ENCODE measurements around the gene HMCES.

GRCh38 chr3:129321887-129322286 lies 43.2 kb downstream of the HMCES start:
- TF ChIP-seq CTCF (IDR thresholded peaks at IDR 0.05) (no peak), EZH2 (IDR thresholded peaks at IDR 0.05; ENCODE audit: borderline replicate concordance, insufficient read depth, low read depth, low read length, poor library complexity, severe bottlenecking) (no peak)

Data from B cell (primary cell).